ENCODE results near the gene ZNF625.
A peak's percentile ranks its signal among the peaks of the same experiment; 100 is the strongest.

Gene ZNF625

DNA sequence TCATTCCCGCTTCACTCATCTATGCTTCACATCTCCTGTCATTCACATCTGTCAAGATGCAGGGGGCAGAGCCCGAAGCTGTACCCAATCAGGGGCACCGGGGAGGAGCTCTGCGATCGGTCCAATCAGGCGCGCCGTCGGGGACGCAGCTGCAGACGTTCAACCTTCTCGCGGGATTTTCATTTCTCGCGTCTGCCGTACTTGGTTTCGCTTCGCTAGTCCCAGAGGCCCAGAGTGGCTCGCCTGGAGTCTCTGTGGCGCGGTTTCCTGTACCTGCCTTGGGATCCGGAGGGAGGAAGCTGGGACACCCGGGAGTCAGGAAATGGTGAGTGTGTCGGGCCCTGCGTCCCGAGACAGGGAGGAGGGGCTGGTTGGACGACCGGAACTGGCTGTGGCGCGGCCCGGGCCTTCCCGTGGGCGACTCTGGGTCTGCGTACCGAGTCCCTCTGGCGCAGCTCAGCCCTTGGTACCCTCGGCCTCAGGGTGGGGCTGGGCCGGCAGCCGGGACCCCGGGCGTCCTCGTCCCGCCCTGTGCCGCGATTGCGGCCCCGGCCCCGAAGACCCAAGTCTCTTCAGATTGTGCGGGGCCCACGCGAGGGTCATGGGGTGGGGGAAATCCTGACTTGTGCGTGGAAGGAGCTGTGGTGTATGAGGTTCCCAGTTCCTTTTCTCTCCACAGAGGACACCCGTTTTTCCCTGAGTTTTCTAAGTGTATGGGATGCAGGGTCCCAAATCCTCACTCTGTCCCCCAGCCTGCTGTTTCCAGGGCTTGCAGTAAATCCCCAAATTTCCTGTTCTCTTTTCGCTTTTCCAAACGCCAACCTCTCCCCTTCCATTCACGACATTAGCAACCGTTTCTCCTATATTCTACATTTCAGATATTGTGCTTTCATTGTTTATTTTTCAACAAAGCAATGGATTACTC, 6.6 kb upstream of the ZNF625 start, which contains the start of gene ZNF136:
Gene ZNF136, plus strand, starts transcription at position 215 of the 925 bp plus-strand sequence. Its CDS starts 108 bp downstream, at position 323.
- no peaks in the 10 kb centered on the region for H3F3A ChIP-seq (ENCODE audit: insufficient read depth)
- H3K27ac ChIP-seq (ENCODE audit: low read depth, low read length), result peak within 1 kb of the TSS; percentile 40; the same call in 1 of the 2 replicates
- no peaks in the 10 kb centered on the region for H4K20me1 ChIP-seq (ENCODE audit: low read depth, low read length)
- H3K9ac ChIP-seq (ENCODE audit: low read length), result peak within 1 kb of the TSS; percentile 85
- H3K27me3 ChIP-seq (ENCODE audit: low read length), result no peaks in the 10 kb centered on the region
- no peaks in the 10 kb centered on the region for H3K9me2 ChIP-seq (replicated peaks; ENCODE audit: insufficient read depth, low read length)
- peak within 1 kb of the TSS; percentile 74 for H3K4me2 ChIP-seq (ENCODE audit: low read depth, low read length, poor library complexity, severe bottlenecking)
- H3K9me3 ChIP-seq (ENCODE audit: insufficient read depth, low read length), result no peaks in the 10 kb centered on the region
- peak within 1 kb of the TSS; percentile 75 for H3K4me3 ChIP-seq (ENCODE audit: insufficient read depth, low read length, poor library complexity, severe bottlenecking)
- peaks cover 46% of the 10 kb centered on the region for H3K79me2 ChIP-seq (ENCODE audit: insufficient read depth, low read length)
- peak within 1 kb of the TSS; percentile 98 for H2AFZ ChIP-seq (ENCODE audit: low read depth, low read length, severe bottlenecking)
- H3K36me3 ChIP-seq (ENCODE audit: low read length), result no peaks in the 10 kb centered on the region
- no peak for TF ChIP-seq CTCF (IDR thresholded peaks at IDR 0.05; ENCODE audit: insufficient read depth, low read length, poor library complexity, severe bottlenecking)
- TF ChIP-seq EZH2phosphoT487 (conservative IDR thresholded peaks at IDR 0.05; ENCODE audit: low read length), result no peak

GRCh38 chr19:12162513-12162881, 6.0 kb upstream of the ZNF625 start:
- H3K36me3 ChIP-seq (ENCODE audit: low read length), result no peaks in the 10 kb centered on the region
- peaks cover 43% of the 10 kb centered on the region for H3K79me2 ChIP-seq (ENCODE audit: insufficient read depth, low read length)
- H3K27ac ChIP-seq (ENCODE audit: low read depth, low read length), result no peak overlapping the region
- H3K9ac ChIP-seq (ENCODE audit: low read length), result peak overlapping the region; percentile 85
- H3F3A ChIP-seq (ENCODE audit: insufficient read depth), result no peaks in the 10 kb centered on the region
- no peak for TF ChIP-seq EZH2phosphoT487 (conservative IDR thresholded peaks at IDR 0.05; ENCODE audit: low read length)
- TF ChIP-seq CTCF (IDR thresholded peaks at IDR 0.05; ENCODE audit: insufficient read depth, low read length, poor library complexity, severe bottlenecking), result no peak
- no peaks in the 10 kb centered on the region for H3K9me3 ChIP-seq (ENCODE audit: insufficient read depth, low read length)
- no peaks in the 10 kb centered on the region for H3K27me3 ChIP-seq (ENCODE audit: low read length)
- H3K4me3 ChIP-seq (ENCODE audit: insufficient read depth, low read length, poor library complexity, severe bottlenecking), result peak overlapping the region; percentile 75
- no peaks in the 10 kb centered on the region for H3K9me2 ChIP-seq (replicated peaks; ENCODE audit: insufficient read depth, low read length)
- peak overlapping the region; percentile 74 for H3K4me2 ChIP-seq (ENCODE audit: low read depth, low read length, poor library complexity, severe bottlenecking)
- H2AFZ ChIP-seq (ENCODE audit: low read depth, low read length, severe bottlenecking), result peak overlapping the region; percentile 98
- no peaks in the 10 kb centered on the region for H4K20me1 ChIP-seq (ENCODE audit: low read depth, low read length)

DNA sequence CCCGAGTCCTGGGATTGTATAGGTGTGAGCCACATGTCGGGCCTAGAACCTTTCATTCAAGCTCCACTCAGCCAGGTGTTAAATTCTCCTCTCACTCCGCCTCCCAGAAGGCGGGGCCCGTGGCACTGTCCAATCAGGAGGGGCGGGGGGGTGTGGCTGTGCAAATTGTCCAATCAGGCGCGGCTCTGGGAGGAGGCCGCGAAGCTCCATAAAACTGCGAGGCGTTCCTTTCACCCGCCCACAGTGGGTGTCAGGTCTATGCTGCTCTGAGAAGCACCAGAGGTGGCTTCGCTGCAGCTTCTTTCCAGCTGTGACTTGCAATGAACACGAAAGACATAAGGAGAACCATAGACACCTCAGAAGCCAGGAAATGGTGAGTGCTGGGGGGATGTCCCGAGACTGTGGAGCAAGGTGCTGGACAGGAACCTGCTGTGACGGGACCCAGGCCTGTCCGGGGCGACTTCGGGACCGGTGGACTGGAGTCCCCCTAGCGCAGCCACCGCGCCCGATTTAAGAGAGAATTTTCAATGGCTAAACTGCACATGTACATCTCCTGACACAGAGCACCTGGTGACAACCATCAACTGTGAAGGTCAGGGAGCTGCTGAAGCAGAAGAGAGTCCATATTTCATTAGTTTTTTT, 3.4 kb upstream of the ZNF625 start:
- Histone ChIP-seq H3K4me2 (ENCODE audit: low read depth, low read length, poor library complexity, severe bottlenecking) (no peak overlapping the region), H3F3A (ENCODE audit: insufficient read depth) (no peaks in the 10 kb centered on the region), H2AFZ (ENCODE audit: low read depth, low read length, severe bottlenecking) (no peak overlapping the region), H3K4me3 (ENCODE audit: insufficient read depth, low read length, poor library complexity, severe bottlenecking) (no peak overlapping the region), H3K36me3 (ENCODE audit: low read length) (no peaks in the 10 kb centered on the region), H3K79me2 (ENCODE audit: insufficient read depth, low read length) (peaks cover 19% of the 10 kb centered on the region), H4K20me1 (ENCODE audit: low read depth, low read length) (no peaks in the 10 kb centered on the region), H3K27ac (ENCODE audit: low read depth, low read length) (no peak overlapping the region), H3K9me3 (ENCODE audit: insufficient read depth, low read length) (no peaks in the 10 kb centered on the region), H3K27me3 (ENCODE audit: low read length) (no peaks in the 10 kb centered on the region), H3K9me2 (replicated peaks; ENCODE audit: insufficient read depth, low read length) (no peaks in the 10 kb centered on the region), H3K9ac (ENCODE audit: low read length) (no peak overlapping the region)
- no peak for TF ChIP-seq CTCF (IDR thresholded peaks at IDR 0.05; ENCODE audit: insufficient read depth, low read length, poor library complexity, severe bottlenecking)
- TF ChIP-seq EZH2phosphoT487 (conservative IDR thresholded peaks at IDR 0.05; ENCODE audit: low read length), result no peak

Measured in SU-DHL-6 (cell line).